H1 (cell line): ENCODE measurements around the gene TINAGL1. TPM values are rescaled to one million over a fixed set of nuclear protein-coding genes. Genes with fewer than 3 reads are reported as not detected.

Experiments used
- CTCF ChIA-PET: fragments of 300-600 bp; sonication (Branson Sonifier 250); formaldehyde crosslinking; loops from one replicate; lab custom pipeline; 2021; ENCODE audit not compliant: partially characterized antibody; lab: Charles Lee
- POLR2A ChIA-PET: fragments of 300-600 bp; sonication (Branson Sonifier 250); formaldehyde crosslinking; loops from one replicate; lab custom pipeline; 2021; ENCODE audit warnings: inconsistent platforms; ENCODE audit not compliant: partially characterized antibody; lab: Charles Lee
- DNase-seq, 2 experiments: peaks; one replicate each; pipeline versions ENCODE4 v3.0.0 to v3.0.0-alpha.2; 2010 to 2022; ENCODE audit warnings: low spot score in 2 of 2, low read depth in 1 of 2, mixed read lengths in 1 of 2
- FAIRE-seq: peaks from 2 replicates; lab custom pipeline; 2011; peaks lifted over from hg19 to GRCh38; lab: Jason Lieb, UNC
- H2AFZ ChIP-seq: 2 replicates; pipeline ENCODE4 v1.8.1; 2012; ENCODE audit warnings: low read length, inconsistent platforms
- H2AK5ac ChIP-seq: 2 replicates; pipeline ENCODE4 v1.6.1; 2013; ENCODE audit warnings: low read depth, low read length
- H2BK120ac ChIP-seq: replicated peaks from 2 replicates; pipeline ENCODE3; 2013; ENCODE audit warnings: low read depth, low read length, inconsistent platforms
- H2BK12ac ChIP-seq: 2 replicates; pipeline ENCODE4 v1.6.1; 2013; ENCODE audit warnings: low read depth, low read length
- H2BK15ac ChIP-seq: 2 replicates; pipeline ENCODE4 v1.6.1; 2013; ENCODE audit warnings: low read length
- H2BK20ac ChIP-seq: 2 replicates; pipeline ENCODE4 v1.6.1; 2013; ENCODE audit warnings: low read length
- H2BK5ac ChIP-seq: 2 replicates; pipeline ENCODE4 v1.6.1; 2013; ENCODE audit warnings: low read depth, low read length
- H3K14ac ChIP-seq: 2 replicates; pipeline ENCODE4 v1.6.1; 2013; ENCODE audit warnings: inconsistent platforms; ENCODE audit not compliant: insufficient read length
- H3K18ac ChIP-seq: 2 replicates; pipeline ENCODE4 v1.6.1; 2013; ENCODE audit warnings: low read length; ENCODE audit errors: extremely low read depth
- H3K23ac ChIP-seq: 2 replicates; pipeline ENCODE4 v1.6.1; 2013; ENCODE audit warnings: inconsistent platforms; ENCODE audit not compliant: insufficient read length
- H3K23me2 ChIP-seq: 2 replicates; pipeline ENCODE4 v1.6.1; 2013; ENCODE audit warnings: low read depth, low read length
- H3K27ac ChIP-seq: 2 replicates; pipeline ENCODE4 v1.6.1; 2011; ENCODE audit warnings: low read depth, low read length, inconsistent platforms
- H3K27me3 ChIP-seq, 4 experiments: replicated peaks in 1 of 4; 1 replicate in 1 of 4; 2 replicates in 3 of 4; pipeline versions ENCODE4 v1.6.1 to v1.8.1; 2011 to 2013; ENCODE audit warnings: low read length in 3 of 4, mild to moderate bottlenecking in 3 of 4, inconsistent platforms in 2 of 4, mixed read lengths in 2 of 4, moderate library complexity in 1 of 4; ENCODE audit not compliant: control insufficient read depth in 3 of 4, insufficient read depth in 3 of 4; ENCODE audit errors: extremely low read depth in 1 of 4
- H3K36me3 ChIP-seq, 4 experiments: 2 replicates each; pipeline versions ENCODE4 v1.6.1 to v1.8.1; 2011 to 2013; ENCODE audit warnings: mild to moderate bottlenecking in 4 of 4, low read length in 3 of 4, moderate library complexity in 2 of 4, control low read depth in 1 of 4, inconsistent platforms in 1 of 4; ENCODE audit not compliant: insufficient read depth in 4 of 4, control insufficient read depth in 2 of 4
- H3K4ac ChIP-seq: replicated peaks from 2 replicates; pipeline ENCODE3; 2013; ENCODE audit warnings: low read length, low read depth, mixed read lengths, inconsistent platforms; ENCODE audit not compliant: insufficient read length
- H3K4me1 ChIP-seq, 4 experiments: replicated peaks in 1 of 4; 1 replicate in 1 of 4; 2 replicates in 3 of 4; pipeline versions ENCODE4 v1.6.1 to v1.8.1; 2011 to 2013; ENCODE audit warnings: low read length in 3 of 4, inconsistent platforms in 2 of 4, mixed read lengths in 1 of 4; ENCODE audit not compliant: insufficient read depth in 4 of 4, control insufficient read depth in 3 of 4
- H3K4me2 ChIP-seq, 2 experiments: 2 replicates each; pipeline versions ENCODE4 v1.6.1 to v1.8.1; 2011 to 2013; ENCODE audit warnings: low read depth in 2 of 2, low read length in 2 of 2, control low read depth in 1 of 2, inconsistent platforms in 1 of 2, mild to moderate bottlenecking in 1 of 2; ENCODE audit not compliant: insufficient read depth in 1 of 2
- H3K4me3 ChIP-seq, 4 experiments: fragments of 200-600, 300-600 bp in 1 of 4; sonication (generic), shearing (Covaris generic), sonication (Bioruptor Twin) in 1 of 4; 2 replicates each; pipeline versions ENCODE4 v1.5.1 to v1.8.1; 2011 to 2016; ENCODE audit warnings: low read length in 4 of 4, low read depth in 3 of 4, control low read depth in 2 of 4, inconsistent platforms in 2 of 4, mild to moderate bottlenecking in 2 of 4, mixed read lengths in 1 of 4, moderate library complexity in 1 of 4; ENCODE audit not compliant: insufficient read depth in 2 of 4; ENCODE audit errors: extremely low read depth in 1 of 4
- H3K56ac ChIP-seq: replicated peaks from 2 replicates; pipeline ENCODE3; 2013; ENCODE audit warnings: low read depth, mild to moderate bottlenecking, mixed read lengths, low read length, inconsistent platforms; ENCODE audit not compliant: insufficient read length
- H3K79me1 ChIP-seq: 2 replicates; pipeline ENCODE4 v1.6.1; 2013; ENCODE audit warnings: low read depth, low read length, control low read depth
- H3K79me2 ChIP-seq, 2 experiments: 2 replicates each; pipeline versions ENCODE4 v1.6.1 to v1.8.1; 2012 to 2013; ENCODE audit warnings: low read length in 2 of 2, mild to moderate bottlenecking in 2 of 2, inconsistent platforms in 1 of 2; ENCODE audit not compliant: insufficient read depth in 2 of 2, control insufficient read depth in 1 of 2
- H3K9ac ChIP-seq, 4 experiments: replicated peaks in 1 of 4; 1 replicate in 1 of 4; 2 replicates in 3 of 4; pipeline versions ENCODE4 v1.6.1 to v1.8.1; 2011 to 2013; ENCODE audit warnings: low read depth in 3 of 4, low read length in 3 of 4, control low read depth in 2 of 4, mild to moderate bottlenecking in 2 of 4, moderate library complexity in 2 of 4, inconsistent platforms in 1 of 4; ENCODE audit errors: extremely low read depth in 1 of 4
- H3K9me3 ChIP-seq, 2 experiments: 2 replicates each; pipeline versions ENCODE4 v1.6.1 to v1.8.1; 2012 to 2013; ENCODE audit warnings: mild to moderate bottlenecking in 2 of 2, moderate library complexity in 2 of 2, control low read depth in 1 of 2, inconsistent platforms in 1 of 2, low read depth in 1 of 2, low read length in 1 of 2, mixed read lengths in 1 of 2; ENCODE audit not compliant: insufficient read depth in 2 of 2
- H4K20me1 ChIP-seq, 2 experiments: replicated peaks in 1 of 2; 2 replicates each; pipeline versions ENCODE3 to v1.8.1; 2011 to 2013; ENCODE audit warnings: inconsistent platforms in 2 of 2, low read length in 2 of 2, mild to moderate bottlenecking in 1 of 2; ENCODE audit not compliant: insufficient read depth in 2 of 2, control insufficient read depth in 1 of 2
- H4K5ac ChIP-seq: 2 replicates; pipeline ENCODE4 v1.6.1; 2013; ENCODE audit warnings: low read length, low read depth, mixed read lengths, inconsistent platforms; ENCODE audit not compliant: insufficient read length
- H4K8ac ChIP-seq: 2 replicates; pipeline ENCODE4 v1.8.0; 2013; ENCODE audit warnings: mild to moderate bottlenecking, moderate library complexity, low read length, inconsistent platforms; ENCODE audit not compliant: insufficient read depth; ENCODE audit errors: extremely low read depth
- H4K91ac ChIP-seq: replicated peaks from 2 replicates; pipeline ENCODE3; 2013; ENCODE audit warnings: low read length, mixed read lengths, inconsistent platforms; ENCODE audit not compliant: insufficient read length
- BACH1 ChIP-seq: IDR thresholded peaks from 2 replicates; pipeline ENCODE4 v1.6.1; 2012; ENCODE audit warnings: low read length, improper control_type of control experiment
- POLR2A ChIP-seq, 2 experiments: IDR thresholded peaks; 1 replicate in 1 of 2; 2 replicates in 1 of 2; pipeline ENCODE4 v1.6.1; 2011; ENCODE audit warnings: low read depth in 2 of 2, low read length in 2 of 2, mild to moderate bottlenecking in 2 of 2; ENCODE audit errors: control extremely low read depth in 1 of 2
- POLR2AphosphoS5 ChIP-seq: IDR thresholded peaks from 2 replicates; pipeline ENCODE4 v1.6.1; 2011; ENCODE audit warnings: low read depth, low read length
- WGBS, 2 experiments: shearing (Covaris generic) in 1 of 2; methylation state at CpG; one replicate each; pipeline versions ENCODE4 v1.1.6 to v1.1.7; 2013 to 2015; ENCODE audit warnings: low lambda C conversion rate in 2 of 2, mixed read lengths in 2 of 2, inconsistent platforms in 1 of 2, low coverage in 1 of 2, missing lambda C conversion rate in 1 of 2; ENCODE audit not compliant: insufficient replicate concordance in 2 of 2, insufficient coverage in 1 of 2, insufficient read length in 1 of 2; ENCODE audit errors: extremely low coverage in 1 of 2, missing lambda C conversion rate in 1 of 2; 5-methylcytosine and 5-hydroxymethylcytosine counted together
- polyA plus RNA-seq, 7 experiments: library from polyadenylated mRNA; depleted of rRNA in 3 of 7; stranded (reverse) in 5 of 7; unstranded in 2 of 7; fragments of >200 nt in 5 of 7; fragments of 200-250 nt in 2 of 7; gene quantifications; 1 replicate in 5 of 7; 2 replicates in 1 of 7; 4 replicates in 1 of 7; pipeline versions ENCODE4 v1.2.1 to v1.2.3, GENCODE V29; 2011 to 2013; ENCODE audit warnings: missing spikeins in 2 of 7, mixed read lengths in 2 of 7
- total RNA-seq: library from RNA; stranded (reverse); fragmentation: NEBNext Ultra II Directional; extraction: Animal tissue kit (Norgen Biotek cat#: 25700); gene quantifications from 2 replicates; pipeline ENCODE4 v1.2.1, GENCODE V29; 2021

TINAGL1 gene
- total and polyA plus RNA-seq, 2 of the 8 experiments (the other 6 are each of a cell fraction or from before 2014, with no cell fraction given) = 11.2 to 21.7 TPM

DNA sequence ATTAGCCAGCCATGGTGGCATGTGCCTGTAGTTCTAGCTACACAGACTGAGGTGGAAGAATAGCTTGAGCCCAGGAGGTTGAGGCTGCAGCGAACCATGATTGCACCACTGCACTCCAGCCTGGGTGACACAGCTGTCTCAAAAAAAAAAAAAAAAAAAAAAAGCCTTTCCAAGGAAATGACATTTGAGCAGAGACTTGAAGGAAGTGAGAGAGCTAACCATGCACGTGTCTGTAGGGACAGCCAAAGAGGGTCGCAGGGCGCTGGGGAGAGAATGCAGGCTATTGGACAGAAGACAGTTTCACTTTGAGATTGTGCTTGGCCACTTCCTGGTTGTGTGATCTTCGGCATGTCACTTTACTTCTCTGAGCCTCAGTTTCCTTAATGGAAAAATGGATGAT, 48.0 kb downstream of the TINAGL1 start:
- H2BK5ac ChIP-seq = no peak overlapping the region
- H3K4me2 ChIP-seq = no peak overlapping the region
- no peaks in the 10 kb centered on the region for H3K79me2 ChIP-seq
- H2BK120ac ChIP-seq = no peak overlapping the region
- no peak overlapping the region for H2AFZ ChIP-seq
- H4K5ac ChIP-seq = no peak overlapping the region
- H2BK15ac ChIP-seq = no peak overlapping the region
- H3K79me1 ChIP-seq = no peaks in the 10 kb centered on the region
- TF ChIP-seq POLR2AphosphoS5 = no peak
- no peak for TF ChIP-seq POLR2A (IDR thresholded peaks at IDR 0.05; ENCODE audit: control extremely low read depth in 1 of 2, low read depth in 2 of 2, low read length in 2 of 2)
- TF ChIP-seq BACH1 = no peak
- H3K14ac ChIP-seq = no peak overlapping the region
- H3K27me3 ChIP-seq = no peaks in the 10 kb centered on the region
- no peak overlapping the region for H2BK20ac ChIP-seq
- no peak overlapping the region for H3K56ac ChIP-seq
- POLR2A ChIA-PET = interaction anchor here (1.5 kb wide), 1 partner anchor 11 kb away, joined by 3 read pairs; no protein-coding TSS in a partner anchor
- 90% methylated on average over 5 of the region's 5 CpGs; no CpG with 5 or more reads in 1 of the 2 experiments for WGBS, 2 experiments
- H3K36me3 ChIP-seq = peaks cover 0 to 9% (median 2%) of the 10 kb centered on the region in 4 experiments; a peak in 3 of 8 replicates
- no peak overlapping the region for H3K18ac ChIP-seq
- H2AK5ac ChIP-seq = no peak overlapping the region
- no peak overlapping the region for H3K9ac ChIP-seq
- no peak overlapping the region for H4K91ac ChIP-seq
- no peak overlapping the region for H4K8ac ChIP-seq
- H3K23me2 ChIP-seq = no peaks in the 10 kb centered on the region
- peaks cover 0 to 4% (median 0%) of the 10 kb centered on the region in 4 experiments; a peak in 1 of 7 replicates for H3K4me1 ChIP-seq
- no peak for DNase-seq
- FAIRE-seq = no peak
- H3K23ac ChIP-seq = no peak overlapping the region
- no peak overlapping the region for H3K4ac ChIP-seq
- no peaks in the 10 kb centered on the region for H3K9me3 ChIP-seq
- no peaks in the 10 kb centered on the region for H4K20me1 ChIP-seq
- CTCF ChIA-PET = interaction anchor here (0.8 to 5.2 kb wide), 4 partner anchors 12 to 227 kb away, joined by 3 to 40 read pairs (median 3); no protein-coding TSS in a partner anchor
- H3K27ac ChIP-seq = no peak overlapping the region
- H2BK12ac ChIP-seq = no peak overlapping the region
- H3K4me3 ChIP-seq = no peak overlapping the region
